GF-D8 (cell line): Measurements from ENCODE around the gene FOXE3.
A peak's percentile ranks its signal among the peaks of the same experiment; 100 is the strongest.

ENCODE experiments used
- DNase-seq: peaks from one replicate; lab custom pipeline; 2025; lab: John Stamatoyannopoulos, UW

FOXE3 gene

DNA sequence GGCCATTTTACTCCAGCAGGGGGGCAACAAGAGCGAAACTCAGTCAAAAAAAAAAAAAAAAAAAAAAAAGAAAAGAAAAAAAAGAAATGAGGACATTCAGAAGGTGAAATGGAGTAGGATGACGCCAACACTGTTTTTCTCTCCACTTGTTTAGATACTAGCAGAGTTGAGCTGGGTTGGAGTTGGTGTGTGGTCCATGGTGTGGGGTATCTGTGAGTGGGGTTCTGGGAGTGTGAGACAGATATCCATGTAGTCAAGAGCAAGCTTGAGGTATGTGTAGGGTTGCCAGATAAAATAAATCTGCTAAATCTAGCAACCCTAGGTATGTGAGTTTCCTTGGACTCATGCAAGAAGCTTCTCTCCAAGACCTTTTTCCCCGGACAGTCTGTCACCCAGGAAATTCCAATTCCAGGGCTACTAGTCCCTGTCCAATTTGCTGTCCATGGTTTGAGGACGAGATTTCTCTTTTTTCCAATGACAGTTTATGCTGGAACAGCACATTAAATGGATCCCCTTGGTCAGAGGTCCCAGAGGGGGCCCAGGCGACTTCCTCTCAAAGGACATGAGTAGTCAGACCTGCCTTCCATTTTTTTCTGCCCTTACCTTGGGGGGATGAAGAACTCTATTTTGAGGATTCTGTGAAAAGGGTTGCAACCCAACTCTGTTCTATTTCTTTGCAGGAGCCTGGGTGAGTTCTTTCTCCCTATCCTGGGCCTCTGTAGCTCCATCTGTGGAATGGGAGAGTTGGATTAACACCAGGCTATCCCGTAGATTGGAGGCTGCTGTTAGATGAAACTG lies 19.6 kb downstream of the FOXE3 start:
- DNase-seq, result no peak

- DNase-seq, result no peak
Observed at GRCh38 chr1:47436304-47436978, 20.4 kb downstream of the FOXE3 start.

DNA sequence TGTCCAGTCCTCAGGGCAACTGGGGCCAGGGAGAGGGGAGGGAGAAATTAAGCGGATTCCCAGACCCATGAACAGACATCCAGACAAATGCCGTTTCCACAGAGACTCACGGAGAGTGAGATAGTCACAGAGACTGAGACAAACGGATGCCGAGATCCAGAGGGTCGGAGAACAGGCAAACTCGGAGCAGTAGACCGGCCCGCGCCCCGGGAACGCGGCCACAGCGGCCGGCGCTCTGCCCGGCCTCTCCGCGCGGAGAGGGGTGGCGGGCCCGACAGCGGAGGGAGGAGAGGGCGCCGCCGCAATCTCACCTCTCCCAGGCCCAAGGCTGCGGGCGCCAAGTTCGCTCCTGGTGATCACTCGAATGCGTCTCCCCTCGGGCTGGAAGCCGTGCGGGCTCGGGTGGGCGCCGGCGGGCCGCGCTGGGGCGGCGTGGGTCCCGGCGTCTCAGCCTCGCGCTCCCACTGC lies 20.9 kb downstream of the FOXE3 start:
- DNase-seq, result no peak

- peak; percentile 47 for DNase-seq
Observed at GRCh38 chr1:47437447-47438164, 21.5 kb downstream of the FOXE3 start, which contains the start of gene FOXD2. TSS of gene FOXD2 (plus strand) at chr1:47438044. CDS start at chr1:47438136, 92 bp downstream.

- no peak for DNase-seq
Observed at GRCh38 chr1:47438165-47439016, 22.3 kb downstream of the FOXE3 start.

- no peak for DNase-seq
Observed at GRCh38 chr1:47439017-47439818, 23.1 kb downstream of the FOXE3 start.

GRCh38 chr1:47439819-47440598 lies 23.9 kb downstream of the FOXE3 start:
- no peak for DNase-seq

DNA sequence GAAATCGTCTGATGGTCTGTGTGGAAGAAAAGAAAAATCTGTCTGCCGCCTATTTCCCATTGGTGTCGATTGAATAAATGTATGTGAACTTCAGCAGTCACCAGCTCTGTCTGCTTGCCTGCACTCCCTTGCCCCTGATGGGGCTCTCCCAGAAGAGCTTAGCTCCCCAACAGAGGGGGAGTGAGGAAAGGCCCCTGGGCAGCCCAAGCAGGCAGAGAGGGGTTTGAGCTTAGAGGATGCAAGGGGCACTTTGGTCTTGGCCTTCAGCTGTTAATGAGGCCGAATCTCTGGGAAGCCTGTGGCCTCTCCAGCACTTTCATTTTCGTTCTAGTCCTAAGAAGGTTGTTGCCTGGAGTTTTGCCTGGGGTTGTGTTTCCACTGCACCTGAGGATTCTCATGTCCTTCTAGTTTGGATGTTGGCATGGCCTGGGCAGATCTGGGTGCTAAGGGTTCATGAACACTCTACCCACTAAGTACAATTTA lies 24.6 kb downstream of the FOXE3 start:
- no peak for DNase-seq

DNA sequence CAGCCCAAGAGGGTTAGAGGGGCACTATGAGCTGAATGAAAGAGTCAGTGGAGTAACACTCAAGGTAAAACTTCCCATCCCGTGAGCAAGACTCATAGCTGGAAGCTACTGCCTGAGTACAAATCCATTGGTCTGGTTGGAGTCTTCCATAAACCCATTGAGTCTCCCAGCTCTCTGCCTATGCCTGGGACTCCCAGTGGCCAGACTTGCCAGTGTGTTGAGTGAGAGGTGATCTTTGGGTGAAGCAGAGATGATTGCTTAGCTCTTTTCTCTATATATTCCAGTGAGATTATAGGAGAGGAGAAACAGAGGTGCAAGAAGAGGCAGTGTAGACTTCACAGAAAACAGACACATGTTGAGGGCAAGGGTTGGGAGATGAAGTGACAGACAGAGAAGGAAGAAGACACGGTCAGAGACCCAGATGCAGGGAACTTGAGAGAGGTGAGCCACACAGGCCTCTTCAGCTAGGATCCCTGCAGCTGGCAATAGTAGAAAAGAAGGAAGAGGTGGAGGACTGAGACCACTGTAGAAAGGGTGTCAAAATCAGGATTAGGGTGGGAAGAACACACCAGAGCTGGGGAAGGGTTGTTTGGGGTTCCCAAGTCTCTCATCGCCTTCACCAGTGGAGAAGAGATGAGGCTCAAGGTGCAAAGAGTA lies 25.5 kb downstream of the FOXE3 start:
- no peak for DNase-seq

GRCh38 chr1:47442202-47442601 lies 26.1 kb downstream of the FOXE3 start:
- DNase-seq, result no peak

- DNase-seq, result no peak
Observed at GRCh38 chr1:47442842-47443529, 26.9 kb downstream of the FOXE3 start.

DNA sequence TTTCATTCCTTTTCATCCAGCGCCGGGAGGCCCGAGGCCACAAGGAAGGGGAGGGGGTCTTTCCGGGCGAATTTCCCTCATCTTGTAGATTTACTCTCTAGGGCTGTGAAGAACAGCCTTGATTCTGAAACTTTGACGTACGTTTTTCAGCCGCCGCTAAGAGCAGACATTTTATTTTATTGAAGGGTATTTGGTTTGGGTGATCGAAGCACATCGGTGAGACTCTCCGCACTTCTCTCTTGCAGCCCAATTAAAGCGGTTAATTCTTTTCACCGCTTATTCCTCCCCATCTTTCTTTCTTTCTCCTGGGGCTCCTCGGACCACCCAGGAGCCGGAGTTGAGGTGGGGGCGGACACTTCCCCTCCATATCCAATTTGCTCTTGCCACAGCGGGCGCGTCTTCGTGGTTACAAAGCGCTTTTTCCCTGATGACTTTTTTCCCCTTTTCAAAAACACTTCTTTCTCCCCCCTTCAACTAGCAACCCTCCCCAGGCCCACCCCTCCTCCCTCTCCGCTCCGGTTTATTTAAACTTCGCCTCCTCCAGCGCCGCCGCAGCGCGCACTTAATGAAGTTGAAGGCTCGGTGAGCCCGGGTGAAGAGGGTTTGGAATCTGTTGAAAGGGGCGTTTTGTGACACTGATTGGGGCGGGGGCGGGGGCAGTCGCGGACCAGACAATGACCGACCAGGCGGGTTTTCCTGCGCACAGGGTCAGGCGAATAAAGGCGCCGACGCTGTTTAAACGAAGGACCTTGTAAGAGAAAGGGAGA lies 27.6 kb downstream of the FOXE3 start:
- DNase-seq, result no peak

DNA sequence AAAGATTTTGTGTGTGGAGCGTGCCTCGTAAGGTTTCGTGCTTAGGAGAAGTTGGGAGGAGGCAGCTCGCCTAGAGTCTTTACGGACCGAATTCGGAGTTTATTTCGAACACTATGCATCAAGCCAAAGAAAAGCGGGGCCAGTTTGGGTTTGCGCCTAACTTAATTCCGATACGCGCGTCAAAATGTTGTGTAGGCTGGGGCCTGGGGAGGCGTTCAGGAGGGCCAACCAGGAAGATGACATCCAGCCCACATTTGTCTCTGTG lies 28.1 kb downstream of the FOXE3 start:
- DNase-seq, result no peak

GRCh38 chr1:47444562-47445465 lies 28.7 kb downstream of the FOXE3 start:
- no peak for DNase-seq

DNA sequence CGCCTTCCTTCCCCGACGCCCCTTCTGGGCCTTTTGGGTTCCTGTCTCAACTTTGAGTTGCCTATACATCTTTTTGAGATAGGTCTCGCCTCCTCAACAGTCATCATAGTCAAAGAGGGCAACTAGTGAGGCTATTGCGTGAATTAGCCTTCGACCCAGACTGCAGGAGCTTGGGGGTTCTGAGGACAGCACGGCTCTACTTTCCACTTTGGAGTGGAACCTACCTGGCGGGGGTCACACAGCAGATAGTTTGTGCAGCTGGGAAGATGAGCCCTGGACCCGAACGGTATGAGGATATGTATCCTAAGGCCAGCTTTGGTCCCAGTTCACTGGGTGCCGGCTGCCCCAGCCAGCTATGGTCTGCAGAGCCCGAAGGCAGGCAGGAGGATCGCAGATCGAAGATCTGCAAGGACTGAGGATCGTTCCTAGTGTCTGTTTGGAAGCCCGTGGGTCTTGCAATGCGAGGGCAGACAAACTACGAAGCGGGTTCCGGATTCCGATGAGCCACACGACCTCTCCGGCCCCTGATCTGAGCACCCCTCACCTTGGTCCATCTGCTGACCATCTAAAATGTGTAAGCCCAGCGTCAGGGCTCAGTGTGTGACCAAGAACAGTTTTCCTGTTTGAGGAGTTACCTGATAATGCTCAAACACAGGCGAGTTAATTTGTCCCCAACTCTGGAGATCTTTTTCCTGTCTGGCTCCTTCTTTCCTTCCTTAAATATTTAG lies 29.9 kb downstream of the FOXE3 start:
- no peak for DNase-seq

DNA sequence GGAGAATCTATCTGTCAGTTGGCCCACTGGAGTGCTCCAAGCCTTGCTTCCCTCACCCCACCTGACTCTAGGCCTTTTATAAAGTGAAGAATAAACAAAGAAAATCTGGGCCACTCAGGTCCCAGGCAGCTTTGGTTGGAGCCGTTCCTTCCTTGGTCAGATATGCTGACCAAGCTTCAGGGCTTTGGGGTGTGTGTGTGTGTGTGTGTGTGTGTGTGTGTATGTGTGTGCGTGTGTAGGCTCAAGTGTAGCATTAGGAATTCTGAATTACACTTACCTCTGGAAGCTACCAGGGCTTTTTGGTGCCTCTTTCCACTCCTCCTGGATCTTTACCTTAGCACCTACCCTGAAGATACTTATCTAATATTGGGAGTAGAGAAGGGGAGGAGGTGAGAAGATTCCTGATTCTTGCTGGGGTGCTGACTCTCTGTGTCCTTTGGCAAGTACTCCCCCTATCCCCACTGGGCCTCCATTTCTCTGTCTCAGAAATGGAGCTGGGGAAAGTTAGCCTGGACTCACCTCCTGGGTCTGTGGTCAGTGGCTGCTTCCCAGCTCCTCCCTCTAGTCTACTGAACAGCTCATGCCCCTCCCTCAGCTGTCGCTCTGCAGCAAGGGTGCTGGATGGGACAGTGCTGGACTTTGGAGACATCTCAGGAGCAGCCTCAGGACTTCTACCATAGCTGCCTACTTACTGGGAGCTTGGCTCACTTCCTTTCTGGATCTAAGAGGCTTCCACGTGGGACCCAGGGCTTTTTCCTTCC lies 32.6 kb downstream of the FOXE3 start:
- DNase-seq, result no peak
